Stimulated activated CD4-positive, alpha-beta T cell treated with anti-CD3 and anti-CD28 coated beads, Interleukin-12 subunit alpha, Interleukin-12 subunit beta, amount 100 ng/mL, for 48 hours (primary cell): Measurements from ENCODE around the gene KMT2C.
"Not testable (repeated sequence)": the region's sequence is repeated elsewhere in the genome, so short reads cannot be mapped to it uniquely, and the experiment has no call there.

Experiments used
- DNase-seq, 3 donors: peaks; one replicate each; pipeline ENCODE4 v3.0.0-alpha.2; 2020; ENCODE audit warnings: low read depth in 2 of 3, low spot score in 1 of 3

The KMT2C gene

GRCh38 chr7:152313831-152314604 lies 121.8 kb downstream of the KMT2C start:
- DNase-seq: no peak

- DNase-seq: no peak
Measured at GRCh38 chr7:152313217-152313616, 122.6 kb downstream of the KMT2C start.

GRCh38 chr7:152312316-152312715 lies 123.5 kb downstream of the KMT2C start:
- DNase-seq: no peak

- no peak for DNase-seq
Measured at GRCh38 chr7:152307902-152308301, 127.9 kb downstream of the KMT2C start.

GRCh38 chr7:152299542-152300143 lies 136.2 kb downstream of the KMT2C start:
- DNase-seq: not testable (repeated sequence)

GRCh38 chr7:152292897-152293296 lies 142.9 kb downstream of the KMT2C start:
- no peak for DNase-seq

- DNase-seq: not testable (repeated sequence)
Measured at GRCh38 chr7:152286972-152287371, 148.8 kb downstream of the KMT2C start.

- not testable (repeated sequence) for DNase-seq
Measured at GRCh38 chr7:152286219-152286618, 149.6 kb downstream of the KMT2C start.

- DNase-seq: not testable (repeated sequence)
Measured at GRCh38 chr7:152284998-152285397, 150.8 kb downstream of the KMT2C start.

- DNase-seq: not testable (repeated sequence)
Measured at GRCh38 chr7:152277687-152278086, 158.1 kb downstream of the KMT2C start.

GRCh38 chr7:152270427-152270826 lies 165.4 kb downstream of the KMT2C start:
- DNase-seq: not testable (repeated sequence)

GRCh38 chr7:152266859-152267258 lies 168.9 kb downstream of the KMT2C start:
- DNase-seq: not testable (repeated sequence)

GRCh38 chr7:152264915-152265314 lies 170.9 kb downstream of the KMT2C start:
- DNase-seq: not testable (repeated sequence)

GRCh38 chr7:152262146-152262545 lies 173.7 kb downstream of the KMT2C start:
- DNase-seq: not testable (repeated sequence)

- not testable (repeated sequence) for DNase-seq
Measured at GRCh38 chr7:152259645-152260044, 176.2 kb downstream of the KMT2C start.

- DNase-seq: not testable (repeated sequence)
Measured at GRCh38 chr7:152247851-152248250, 188.0 kb downstream of the KMT2C start.

GRCh38 chr7:152245417-152245816 lies 190.4 kb downstream of the KMT2C start:
- not testable (repeated sequence) for DNase-seq

GRCh38 chr7:152243464-152243863 lies 192.3 kb downstream of the KMT2C start:
- not testable (repeated sequence) for DNase-seq

- not testable (repeated sequence) for DNase-seq
Measured at GRCh38 chr7:152241301-152241700, 194.5 kb downstream of the KMT2C start.

GRCh38 chr7:152236306-152236705 lies 199.5 kb downstream of the KMT2C start:
- DNase-seq: not testable (repeated sequence)

GRCh38 chr7:152234421-152234820 lies 201.4 kb downstream of the KMT2C start:
- DNase-seq: not testable (repeated sequence)

- no peak for DNase-seq
Measured at GRCh38 chr7:152231089-152231488, 204.7 kb downstream of the KMT2C start.
